Body of pancreas (tissue), 4 donors: ENCODE results near the gene COL28A1.

Experiments
- CTCF ChIP-seq, 7 experiments: fragments of 450-650 bp in 4 of 7; fragments of 200-600 bp in 3 of 7; sonication (generic) in 3 of 7; IDR thresholded peaks; one replicate each; pipeline ENCODE4 v1.5.1; 2016 to 2019; ENCODE audit warnings: antibody characterized with exemption in 7 of 7
- POLR2A ChIP-seq, 3 donors: fragments of 450-650 bp; IDR thresholded peaks; one replicate each; pipeline ENCODE4 v1.6.1; 2016; ENCODE audit warnings: antibody characterized with exemption in 3 of 3, mild to moderate bottlenecking in 2 of 3

GRCh38 chr7:7581531-7582179 lies 46.0 kb upstream of the COL28A1 start:
- no peak for TF ChIP-seq POLR2A (IDR thresholded peaks at IDR 0.05)
- no peak for TF ChIP-seq CTCF (IDR thresholded peaks at IDR 0.05)
